Measurements from ENCODE around the gene CREM.

CREM gene

DNA sequence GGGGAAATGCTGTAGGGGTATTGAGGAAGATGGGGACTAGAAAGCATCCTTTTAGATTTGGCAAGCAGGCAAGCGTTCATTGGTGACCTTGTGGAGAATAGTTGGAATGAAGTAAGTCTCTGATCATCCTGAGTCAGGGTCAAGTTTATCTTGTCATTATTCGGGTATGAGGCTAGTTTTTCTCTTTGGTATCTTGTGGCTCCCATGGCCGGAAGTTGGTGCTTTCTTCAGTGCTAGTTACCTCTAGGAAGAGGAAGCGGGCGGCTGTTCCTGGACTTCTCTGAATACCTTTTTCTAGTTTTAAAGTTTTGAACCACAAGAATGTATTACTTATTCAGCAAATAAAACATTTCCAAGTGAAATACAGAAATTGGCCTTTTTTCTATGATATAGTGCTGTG lies 9.2 kb downstream of the CREM start:
- DNase-seq (ENCODE audit: low read depth) = no peak

DNA sequence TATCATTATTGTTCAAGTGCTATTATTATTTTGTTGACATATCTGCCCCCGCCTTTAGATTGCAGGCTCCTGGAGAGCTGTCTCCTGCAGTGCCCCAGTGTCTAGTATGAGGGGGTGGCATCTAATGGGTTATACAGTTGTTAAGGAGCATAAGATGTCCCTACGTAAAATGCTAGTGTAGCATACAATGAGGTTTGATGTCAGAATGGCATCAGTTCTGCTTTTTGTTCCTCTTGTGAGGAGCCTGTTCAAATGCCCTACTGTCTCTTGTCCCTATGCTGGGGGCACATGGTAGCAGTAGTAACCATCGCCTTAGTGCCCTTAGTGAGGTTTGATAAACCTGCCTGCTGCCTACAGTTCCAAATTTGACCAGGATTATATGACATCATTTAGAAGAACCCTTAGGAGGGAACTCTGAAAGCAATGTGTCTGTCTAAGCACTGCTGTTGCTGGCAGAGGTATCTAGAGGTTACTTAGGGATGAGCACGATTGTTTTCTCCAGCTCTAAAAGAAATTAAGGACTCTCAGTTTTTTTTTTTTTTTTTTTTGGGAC lies 9.7 kb downstream of the CREM start:
- no peak for DNase-seq (ENCODE audit: low read depth)

DNA sequence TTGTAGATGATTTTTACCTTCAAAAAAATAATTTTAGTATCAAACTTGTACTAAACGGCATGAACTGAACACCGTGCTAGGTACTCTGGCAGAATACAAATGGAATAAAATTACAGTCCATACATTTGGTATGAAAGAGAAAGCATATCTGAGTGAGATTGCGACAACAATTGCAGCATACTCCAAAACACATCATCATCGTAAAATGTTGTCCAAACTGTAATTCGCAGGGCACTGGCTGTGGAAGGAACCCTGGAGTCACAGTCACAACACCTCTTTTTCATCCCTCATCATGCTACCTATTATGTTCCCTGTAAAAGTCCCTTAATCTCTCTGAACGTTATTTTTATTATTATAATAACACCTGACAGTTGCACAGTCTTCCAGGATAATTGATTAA lies 13.5 kb downstream of the CREM start:
- DNase-seq (ENCODE audit: low read depth) = no peak

DNA sequence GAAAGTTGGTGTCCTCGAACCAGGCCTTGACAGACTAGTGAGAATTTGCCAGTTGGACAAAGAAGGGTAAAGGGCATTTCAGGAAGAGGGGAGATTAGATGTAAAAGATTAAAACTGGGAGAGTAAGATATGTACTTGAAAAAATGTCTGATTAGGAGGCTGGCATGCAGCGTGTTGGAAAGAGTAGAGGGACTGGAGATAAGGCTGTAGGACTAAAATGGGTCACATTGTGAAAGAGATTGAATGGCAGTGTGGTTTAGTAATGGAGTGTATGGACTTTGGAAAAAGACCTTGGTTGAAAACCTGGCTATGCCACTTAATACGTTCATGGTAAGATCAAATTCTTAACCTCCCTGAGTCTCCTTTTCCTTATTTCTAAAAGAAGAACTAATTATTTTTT lies 14.1 kb downstream of the CREM start:
- DNase-seq (ENCODE audit: low read depth) = no peak

DNA sequence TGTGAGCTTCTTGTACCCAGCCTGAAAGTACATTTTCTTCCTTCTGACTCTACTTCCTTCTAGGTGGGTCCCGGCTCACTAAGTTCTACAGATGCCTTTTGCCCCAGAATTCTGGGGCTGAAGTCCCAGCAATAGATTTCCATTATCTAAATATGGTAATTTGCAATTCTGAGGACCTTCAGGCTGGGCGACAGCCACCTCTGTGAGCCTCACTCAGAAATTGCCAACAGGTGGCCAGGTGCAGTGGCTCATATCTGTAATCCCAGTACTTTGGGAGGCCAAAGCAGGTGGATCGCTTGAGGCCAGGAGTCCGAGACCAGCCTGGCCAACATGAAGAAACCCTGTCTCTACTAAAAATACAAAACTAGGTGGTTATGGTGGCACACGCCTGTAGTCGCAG lies 23.7 kb downstream of the CREM start:
- DNase-seq (ENCODE audit: low read depth) = no peak

DNA sequence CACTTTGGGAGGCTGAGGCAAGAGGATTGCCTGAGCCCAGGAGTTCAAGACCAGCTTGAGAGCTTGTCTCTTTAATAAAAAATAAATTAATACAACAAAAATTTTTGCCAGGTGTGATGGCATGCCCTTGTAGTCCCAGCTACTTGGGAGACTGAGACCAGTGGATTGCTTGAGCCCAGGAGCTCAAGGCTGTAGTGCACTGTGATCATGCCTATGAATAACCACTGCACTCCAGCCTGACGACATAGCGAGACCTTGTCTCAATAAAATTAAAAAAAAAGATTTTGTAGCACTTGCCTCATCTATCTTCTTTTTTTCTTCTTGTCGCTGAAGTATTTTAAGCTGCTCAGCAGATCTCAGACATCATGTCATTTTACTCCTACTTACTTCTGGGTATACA lies 26.3 kb downstream of the CREM start:
- no peak for DNase-seq (ENCODE audit: low read depth)

DNA sequence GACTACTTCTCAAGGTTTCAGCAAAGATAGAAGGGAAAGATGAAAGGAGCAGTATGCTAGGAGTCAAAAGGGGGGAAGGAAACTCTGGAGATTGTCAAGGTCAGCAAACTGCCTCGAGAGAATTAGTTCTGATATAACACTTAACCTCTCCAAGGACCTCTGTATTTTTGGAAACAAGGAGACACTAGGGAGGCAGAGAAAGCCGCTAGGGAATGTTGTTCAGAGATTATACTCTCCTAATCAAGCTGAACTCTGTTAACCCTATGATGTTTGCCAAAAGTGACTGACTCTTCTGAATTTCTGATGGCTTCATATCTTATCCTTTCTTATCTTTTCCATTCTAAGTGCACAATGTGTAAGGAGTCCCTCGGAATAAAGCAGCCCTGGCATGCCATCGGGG lies 27.1 kb downstream of the CREM start:
- no peak for DNase-seq (ENCODE audit: low read depth)

DNA sequence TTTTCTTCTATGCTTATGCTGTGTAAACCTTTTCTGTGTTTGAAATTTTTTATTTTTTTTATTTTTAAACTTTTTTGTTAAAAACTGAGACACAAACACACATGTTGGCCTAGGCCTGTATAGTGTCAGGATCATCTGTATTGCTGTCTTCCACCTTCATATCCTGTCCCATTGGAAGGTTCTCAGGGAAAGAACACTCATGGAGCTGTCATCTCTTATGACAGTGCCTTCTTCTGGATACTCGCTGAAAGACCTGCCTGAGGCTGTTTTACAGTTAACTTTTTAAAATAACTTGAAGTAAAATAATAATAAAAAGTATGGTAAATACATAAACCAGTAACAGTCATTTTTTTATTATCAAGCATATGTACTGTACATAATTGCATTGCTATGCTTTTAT lies 34.1 kb downstream of the CREM start:
- DNase-seq (ENCODE audit: low read depth) = no peak

DNA sequence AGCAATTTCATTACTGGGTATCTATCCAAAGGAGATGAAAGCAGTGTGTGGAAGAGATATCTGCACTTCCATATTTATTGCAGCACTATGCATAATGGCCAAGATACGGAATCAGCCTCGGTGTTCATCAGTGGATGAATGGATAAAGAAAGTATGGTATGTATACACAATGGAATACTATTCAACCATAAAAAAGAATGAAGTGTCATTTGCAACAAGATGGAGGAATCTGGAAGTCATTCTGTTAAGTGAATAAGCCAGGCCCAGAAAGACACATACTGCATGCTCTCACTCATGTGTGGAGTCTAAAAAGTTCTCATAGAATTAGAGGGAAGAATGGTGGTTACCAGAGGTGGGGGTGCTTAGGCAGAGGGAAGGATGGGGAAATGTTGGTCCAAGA lies 35.3 kb downstream of the CREM start:
- no peak for DNase-seq (ENCODE audit: low read depth)

DNA sequence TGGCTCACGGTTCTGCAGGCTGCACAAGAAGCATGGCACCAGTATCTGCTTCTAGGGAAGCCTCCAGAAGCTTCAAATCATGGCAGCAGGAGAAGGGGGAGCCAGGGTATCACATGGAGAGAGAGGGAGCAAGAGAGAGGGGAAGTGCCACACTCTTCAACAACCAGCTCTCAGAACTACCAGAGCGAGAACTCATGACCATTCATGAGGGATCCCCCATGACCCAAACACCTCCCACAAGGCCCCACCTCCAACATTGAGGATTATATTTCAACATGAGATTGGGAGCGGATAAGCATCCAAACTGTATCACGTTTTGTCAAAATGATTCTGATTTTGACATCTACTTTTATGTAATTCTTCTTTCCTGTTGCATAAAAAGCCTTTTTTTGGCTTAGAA lies 38.5 kb downstream of the CREM start:
- DNase-seq (ENCODE audit: low read depth) = no peak

DNA sequence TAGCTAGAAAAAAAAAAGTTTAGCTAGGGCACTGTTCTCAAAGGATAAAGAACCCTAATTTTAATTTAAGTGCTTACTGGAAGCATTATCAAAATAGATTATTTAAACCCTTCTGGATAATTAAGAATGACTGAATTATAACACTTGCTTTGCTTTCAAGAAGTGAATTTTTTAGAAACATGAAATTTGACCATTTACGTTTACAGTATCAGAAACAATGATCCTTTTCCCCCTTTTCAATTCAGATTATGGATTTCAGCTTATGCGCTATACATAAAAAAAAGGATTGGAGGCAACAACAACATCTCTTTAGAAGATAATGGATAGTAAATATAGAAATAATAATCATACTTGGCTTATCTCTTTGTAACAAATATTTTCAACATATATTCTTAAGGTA lies 39.2 kb downstream of the CREM start:
- no peak for DNase-seq (ENCODE audit: low read depth)

DNA sequence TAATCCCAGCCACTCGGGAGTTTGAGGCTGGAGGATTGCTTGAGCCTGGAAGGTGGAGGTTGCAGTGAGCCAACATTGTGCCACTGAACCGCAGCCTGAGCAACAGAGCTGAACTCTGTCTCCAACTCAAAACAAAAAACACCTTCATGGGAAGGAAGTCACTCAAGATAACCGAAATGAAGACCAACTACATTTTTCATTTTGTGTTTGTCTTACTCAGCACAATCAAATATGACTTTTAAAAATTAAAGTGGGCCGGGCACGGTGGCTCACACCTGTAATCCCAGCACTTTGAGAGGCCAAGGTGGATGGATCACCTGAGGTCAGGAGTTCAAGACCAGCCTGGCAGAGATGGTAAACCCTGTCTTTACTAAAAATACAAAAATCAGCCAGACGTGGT lies 40.0 kb downstream of the CREM start:
- no peak for DNase-seq (ENCODE audit: low read depth)

DNA sequence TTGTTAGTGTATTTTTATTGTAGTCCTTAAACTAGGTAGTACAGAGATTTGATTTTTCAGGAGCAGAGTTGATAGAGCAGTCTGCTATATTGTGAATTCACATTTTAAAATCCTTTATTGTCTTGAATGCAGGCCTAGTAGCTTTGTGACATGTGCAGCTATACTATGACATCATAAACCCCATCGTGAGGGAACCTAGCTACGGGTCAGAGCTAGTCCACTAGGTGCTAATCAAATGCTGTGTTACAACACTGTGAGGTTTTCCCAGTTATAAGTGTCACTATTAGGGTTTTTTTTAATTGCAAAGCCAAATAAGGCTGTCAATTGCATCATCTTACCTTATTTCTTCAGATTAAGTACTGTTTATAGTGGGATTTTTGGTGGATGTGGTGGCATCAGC lies 40.7 kb downstream of the CREM start:
- DNase-seq (ENCODE audit: low read depth) = no peak

DNA sequence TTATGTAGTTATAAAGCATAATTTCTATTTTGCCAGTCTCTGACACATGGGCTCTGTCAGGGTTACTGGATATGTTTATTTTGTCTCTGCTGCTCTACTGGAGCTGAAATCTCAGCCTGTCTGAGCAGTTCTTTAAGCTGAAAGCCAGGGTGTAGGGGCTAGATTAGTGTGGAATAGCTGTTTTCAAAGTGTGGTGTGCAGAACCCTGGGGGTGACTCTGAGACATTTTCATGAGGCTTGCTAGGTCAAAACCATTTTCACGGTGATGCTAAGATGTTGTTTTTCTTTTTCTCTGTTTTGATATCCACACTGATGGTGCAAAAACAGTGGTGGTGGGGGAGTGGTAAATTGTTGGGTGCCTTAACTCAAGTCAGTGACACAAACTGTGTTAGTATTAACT lies 45.5 kb downstream of the CREM start:
- DNase-seq (ENCODE audit: low read depth) = no peak

DNA sequence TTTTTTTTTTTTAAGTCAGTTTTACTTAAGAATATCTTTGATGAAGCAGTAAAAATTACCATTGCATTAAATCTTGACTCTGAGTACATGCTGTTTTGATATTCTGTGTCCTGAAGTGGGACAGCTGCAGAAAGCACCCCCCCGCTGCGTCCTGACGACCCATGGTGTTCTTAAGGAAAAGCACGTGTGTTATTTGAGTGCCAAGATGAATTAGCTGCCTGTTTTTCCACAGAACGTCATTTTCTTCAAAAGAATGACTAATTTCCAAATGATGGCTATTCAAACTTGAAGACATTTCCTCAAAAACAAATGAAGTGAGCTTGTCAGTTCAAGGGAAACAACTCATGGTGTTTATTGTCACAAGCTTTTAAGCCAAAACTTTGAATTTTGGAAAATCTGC lies 45.9 kb downstream of the CREM start:
- no peak for DNase-seq (ENCODE audit: low read depth)

DNA sequence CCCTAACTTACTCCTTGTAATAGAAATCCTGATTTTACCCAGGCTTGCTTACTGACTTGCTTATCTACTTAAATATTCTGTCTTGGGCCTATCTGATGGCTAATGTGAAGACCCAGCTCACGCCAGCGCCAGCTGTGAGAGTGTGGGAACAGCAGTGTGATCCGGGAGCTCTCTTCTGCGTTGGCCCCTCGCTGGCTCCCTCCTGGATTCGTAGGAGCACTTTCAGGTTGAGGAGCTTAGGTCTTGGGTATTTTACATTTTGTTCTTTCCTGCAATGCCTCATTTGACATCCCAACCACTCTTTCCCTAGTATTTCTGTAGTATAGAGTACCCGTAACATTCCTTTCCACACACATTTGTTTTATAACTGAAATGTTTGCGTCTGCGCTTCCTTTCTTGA lies 51.7 kb downstream of the CREM start:
- no peak for DNase-seq (ENCODE audit: low read depth)

DNA sequence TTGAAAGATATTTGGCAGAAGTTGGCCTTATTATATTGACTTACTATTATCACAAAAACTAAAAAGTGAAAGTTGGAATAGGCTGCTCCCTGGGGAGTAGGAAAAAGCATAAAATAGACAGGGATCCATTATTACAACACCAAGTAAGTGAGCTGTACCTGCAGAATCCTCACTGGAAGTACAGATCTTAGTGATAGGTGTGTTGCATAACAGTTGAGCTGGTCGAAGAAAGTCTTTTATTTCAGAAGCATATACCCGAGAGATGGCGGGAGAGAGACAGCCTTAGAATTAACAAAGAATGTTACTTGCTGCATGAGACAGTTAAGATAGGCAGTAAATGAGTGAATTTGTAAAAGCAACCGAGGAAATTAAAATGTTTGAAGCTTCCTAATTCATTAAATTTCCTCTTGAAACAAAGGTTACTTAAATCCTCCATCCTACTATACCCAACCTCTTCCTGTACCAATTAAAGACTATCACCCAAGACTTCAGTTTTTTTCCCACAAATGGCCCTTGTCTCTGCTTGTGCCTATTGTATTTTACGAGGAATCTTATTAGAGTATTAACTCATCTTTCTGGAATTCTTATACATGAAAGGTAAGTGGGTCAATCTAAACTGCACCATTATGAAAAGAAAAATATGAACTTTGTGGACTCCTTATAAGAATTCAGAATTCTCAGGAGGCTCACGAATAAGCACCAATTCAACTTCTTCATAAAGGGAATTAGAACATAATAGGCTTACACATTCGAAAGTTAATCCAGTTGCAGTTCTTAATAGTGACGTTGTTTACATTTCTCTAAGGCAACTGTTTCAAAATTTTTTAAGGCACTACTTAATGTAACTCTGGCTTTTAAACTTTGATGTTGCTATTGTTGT lies 56.2 kb downstream of the CREM start:
- DNase-seq (ENCODE audit: low read depth) = no peak

DNA sequence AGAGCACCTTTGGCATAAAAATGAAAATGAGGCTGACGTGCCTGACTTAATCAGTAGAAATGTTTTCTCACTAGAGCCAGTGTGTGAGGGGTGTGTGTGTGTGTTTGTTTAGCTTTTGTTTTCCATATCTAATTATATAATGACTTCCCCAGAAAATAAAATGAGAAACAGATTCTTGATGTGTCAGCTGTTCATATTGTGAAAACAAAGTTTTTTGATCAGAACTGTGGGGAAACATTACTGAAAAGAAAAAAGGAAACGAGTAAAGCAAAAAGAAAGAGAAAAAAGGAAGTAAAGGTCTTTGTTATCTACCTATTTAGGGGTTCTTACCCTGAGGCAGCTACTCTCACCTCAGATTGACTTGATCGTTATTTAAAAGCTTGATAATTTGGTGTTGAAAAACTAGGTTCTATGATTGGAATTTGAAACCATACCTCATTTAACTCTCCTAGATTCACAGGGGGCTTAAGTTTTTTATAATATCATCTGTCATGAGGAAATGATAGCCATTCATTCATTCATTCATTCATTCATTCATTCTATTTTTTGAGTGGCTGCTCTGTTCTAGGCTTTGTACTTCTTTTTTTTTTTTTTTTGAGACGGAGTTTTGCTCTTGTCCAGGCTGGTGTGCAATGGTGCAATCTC lies 58.0 kb downstream of the CREM start:
- no peak for DNase-seq (ENCODE audit: low read depth)

DNA sequence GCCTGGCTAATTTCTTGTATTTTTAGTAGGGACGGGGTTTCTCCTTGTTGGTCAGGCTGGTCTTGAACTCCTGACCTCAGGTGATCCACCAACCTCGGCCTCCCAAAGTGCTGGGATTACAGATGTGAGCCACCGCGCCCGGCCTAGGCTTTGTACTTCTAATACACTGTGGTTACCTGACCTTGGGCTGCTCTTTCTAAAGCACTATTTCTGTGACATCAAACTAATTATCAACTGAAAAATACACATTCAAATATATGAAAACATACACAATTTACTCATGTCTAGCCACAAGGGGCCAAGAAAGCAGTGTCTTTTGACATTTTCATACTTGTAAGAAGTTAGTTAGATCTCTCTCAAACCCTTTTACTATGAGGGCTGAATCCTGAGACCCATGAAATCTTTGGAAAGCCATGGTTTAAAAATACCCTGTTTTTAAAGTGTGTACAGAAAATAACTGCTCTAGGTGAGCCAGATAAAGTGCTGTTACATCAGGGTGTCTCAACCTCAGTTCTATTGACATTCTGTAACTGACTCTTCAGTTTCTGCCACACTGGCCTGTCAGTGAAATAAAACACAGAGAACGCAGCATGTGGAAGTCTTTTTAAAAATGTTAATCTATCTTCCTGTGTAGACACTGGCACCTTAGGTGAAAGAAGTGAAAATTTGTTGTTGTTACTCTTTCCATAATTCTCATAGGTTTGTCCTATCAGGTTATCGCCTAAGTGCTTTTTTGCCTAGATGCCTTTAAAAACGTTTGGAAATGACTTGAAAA lies 58.8 kb downstream of the CREM start:
- DNase-seq (ENCODE audit: low read depth) = no peak

DNA sequence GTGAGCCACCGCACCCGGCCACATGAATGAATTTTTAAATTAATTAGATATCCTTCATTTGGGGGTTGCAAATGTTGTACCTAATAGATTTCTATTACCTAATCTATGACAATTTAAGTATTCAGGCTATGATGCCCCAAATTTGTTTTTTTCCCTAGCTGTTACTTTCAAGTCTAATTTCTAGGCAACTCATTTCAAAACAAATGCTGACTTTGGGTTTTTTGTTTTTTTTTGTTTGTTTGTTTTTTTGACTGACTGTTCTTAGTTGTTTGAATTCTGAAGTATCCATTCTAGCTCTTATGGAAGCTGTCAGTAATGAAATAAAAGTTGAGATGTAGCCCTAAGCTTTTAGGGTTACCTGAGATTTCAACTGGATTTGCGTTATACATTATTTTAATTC lies 62.3 kb downstream of the CREM start:
- no peak for DNase-seq (ENCODE audit: low read depth)

DNA sequence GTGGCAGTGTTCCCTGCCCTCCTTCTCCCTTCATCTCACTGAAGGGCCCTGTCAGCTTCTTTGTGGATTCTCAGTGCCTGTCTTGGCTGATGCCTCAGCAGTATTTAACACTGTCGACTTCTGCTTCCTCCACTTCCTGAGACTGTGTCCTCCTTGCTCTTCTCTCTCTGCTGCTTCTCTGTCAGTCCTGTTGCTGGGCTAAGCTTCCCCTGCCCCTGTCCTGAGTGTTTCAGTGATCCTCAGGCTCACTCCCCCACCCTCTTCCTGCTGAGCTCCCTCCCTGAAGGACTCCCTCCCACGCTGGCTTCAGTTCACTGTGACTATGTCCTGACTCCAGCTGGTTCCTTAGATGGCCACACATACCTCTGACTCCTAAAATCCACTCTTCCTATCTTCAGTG lies 64.9 kb downstream of the CREM start:
- DNase-seq (ENCODE audit: low read depth) = no peak

DNA sequence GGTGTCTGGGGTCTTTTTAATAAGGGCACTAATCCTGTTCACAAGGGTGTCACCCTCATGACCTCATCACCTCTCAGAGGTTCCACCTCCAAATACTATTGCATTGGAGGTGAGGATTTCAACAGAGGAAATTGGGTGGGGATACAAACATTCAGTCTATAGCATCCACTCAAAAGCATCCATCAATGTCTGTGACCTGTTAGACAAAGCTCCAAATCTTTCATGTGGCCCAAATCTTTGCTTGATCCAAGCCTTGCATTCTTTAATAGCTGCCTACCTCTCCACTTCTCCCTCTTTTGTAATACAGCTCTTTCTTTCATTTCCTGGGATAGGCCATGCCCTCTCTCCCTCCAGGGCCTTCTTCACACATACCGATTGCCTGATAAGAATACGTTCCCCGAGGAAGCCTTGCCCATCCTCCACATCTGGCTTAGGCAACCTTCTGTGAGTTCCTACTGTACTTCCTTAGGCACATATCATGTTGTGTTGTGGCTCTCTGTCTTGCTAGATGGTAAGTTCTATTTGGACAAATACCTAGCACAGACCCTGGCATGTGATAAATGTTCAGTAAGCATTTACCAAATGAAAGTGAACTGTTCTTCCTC lies 66.1 kb downstream of the CREM start:
- no peak for DNase-seq (ENCODE audit: low read depth)
